ENCODE results near the gene SUN2. TPM values are rescaled to one million over a fixed set of nuclear protein-coding genes. Genes with fewer than 3 reads are reported as not detected.

The SUN2 gene
- total and polyA plus RNA-seq, 10 of the 15 experiments (the other 5 are each of a cell fraction or from before 2014, with no cell fraction given), result 0.18 to 107 (median 35.9) TPM

- no peak for TF ChIP-seq FOXK2 (IDR thresholded peaks at IDR 0.05)
- TF ChIP-seq NR2F1 (conservative IDR thresholded peaks at IDR 0.05), result no peak
- no peak for TF ChIP-seq ZBTB11 (CRISPR knock-in tag; IDR thresholded peaks at IDR 0.05)
- TF ChIP-seq MYC (IDR thresholded peaks at IDR 0.05; ENCODE audit: insufficient read depth, insufficient read length, insufficient replicate concordance, low read length, severe bottlenecking), result no peak
- no peak for TF ChIP-seq ZSCAN29 (IDR thresholded peaks at IDR 0.05)
- TF ChIP-seq E4F1 (IDR thresholded peaks at IDR 0.05; ENCODE audit: borderline replicate concordance, partially characterized antibody), result no peak
- ATAC-seq (no peak), FAIRE-seq (no peak), DNase-seq (ENCODE audit: low read depth, low spot score) (no peak)
- Histone ChIP-seq H3K9ac (ENCODE audit: control insufficient read depth, insufficient read depth, low read length) (no peak overlapping the region), H4K20me1 (ENCODE audit: control insufficient read depth, insufficient read depth) (peaks cover 9% of the 10 kb centered on the region), H3K4me1 (ENCODE audit: control insufficient read depth, insufficient read depth, low read length) (no peaks in the 10 kb centered on the region), H3K27ac (ENCODE audit: control insufficient read depth, insufficient read depth) (no peak overlapping the region), H3K36me3 (ENCODE audit: control insufficient read depth in 2 of 2, insufficient read depth in 2 of 2, low read length in 1 of 2) (peaks cover 36 to 53% of the 10 kb centered on the region in 2 experiments), H3K4me2 (ENCODE audit: control insufficient read depth, insufficient read depth) (no peak overlapping the region), H3K79me2 (ENCODE audit: control insufficient read depth, insufficient read depth, low read length) (peaks cover 10% of the 10 kb centered on the region), H3K4me3 (no peak overlapping the region), H3K9me3 (replicated peaks; ENCODE audit: control insufficient read depth, insufficient read depth, low read length) (no peaks in the 10 kb centered on the region), H3K27me3 (replicated peaks in 1 of 2; ENCODE audit: control insufficient read depth in 2 of 2, insufficient read depth in 2 of 2, low read length in 1 of 2) (no peaks in the 10 kb centered on the region), H2AFZ (ENCODE audit: control insufficient read depth, low read depth, low read length) (no peak overlapping the region)
- intact Hi-C loops (cut with micrococcal nuclease; ENCODE audit: unreplicated experiment) (no loop called here), in situ Hi-C loops (cut with MboI) (no loop called here)
- CTCF ChIA-PET, result no interaction called here
- WGBS (ENCODE audit: insufficient coverage, insufficient replicate concordance, low lambda C conversion rate, missing lambda C conversion rate), result 93% methylated on average over 6 of the region's 6 CpGs
- POLR2A ChIA-PET, result interaction anchor here (1.0 kb wide), 1 partner anchor 12 kb away, joined by 5 read pairs; no protein-coding TSS in a partner anchor
- no TSS peak for BruUV-seq (replicated peaks)
- RAD21 ChIA-PET (ENCODE audit: unreplicated experiment), result no interaction called here
- SMC1A ChIA-PET (ENCODE audit: uncharacterized antibody, unreplicated experiment), result no interaction called here
These were observed 36.6 kb downstream of the SUN2 start for GRCh38 chr22:38719196-38719595.

Data from GM12878 (cell line).